BE2C (cell line): ENCODE data around the gene FNDC4.

Source experiments
- DNase-seq: peaks from one replicate; pipeline ENCODE4 v3.0.0-alpha.2; 2020
- H3K27me3 ChIP-seq: fragments of 250-450 bp; sonication (Bioruptor Pico); 2 replicates; pipeline ENCODE4 v1.5.1; 2020; ENCODE audit warnings: mild to moderate bottlenecking
- H3K36me3 ChIP-seq: fragments of 250-450 bp; sonication (Bioruptor Pico); 2 replicates; pipeline ENCODE4 v1.5.1; 2020; ENCODE audit warnings: mild to moderate bottlenecking
- H3K4me1 ChIP-seq: fragments of 250-450 bp; sonication (Bioruptor Pico); 2 replicates; pipeline ENCODE4 v1.5.1; 2020
- H3K4me3 ChIP-seq: 2 replicates; pipeline ENCODE4 v1.5.1; 2011; ENCODE audit warnings: low read depth, low read length
- H3K9me3 ChIP-seq: fragments of 250-450 bp; sonication (Bioruptor Pico); 2 replicates; pipeline ENCODE4 v1.5.1; 2020
- TF ChIP-seq, protein P1 (sequence below): IDR thresholded peaks from 2 replicates; pipeline ENCODE4 v1.5.1; 2012; ENCODE audit warnings: mild to moderate bottlenecking, low read depth, low read length

The FNDC4 gene

DNA sequence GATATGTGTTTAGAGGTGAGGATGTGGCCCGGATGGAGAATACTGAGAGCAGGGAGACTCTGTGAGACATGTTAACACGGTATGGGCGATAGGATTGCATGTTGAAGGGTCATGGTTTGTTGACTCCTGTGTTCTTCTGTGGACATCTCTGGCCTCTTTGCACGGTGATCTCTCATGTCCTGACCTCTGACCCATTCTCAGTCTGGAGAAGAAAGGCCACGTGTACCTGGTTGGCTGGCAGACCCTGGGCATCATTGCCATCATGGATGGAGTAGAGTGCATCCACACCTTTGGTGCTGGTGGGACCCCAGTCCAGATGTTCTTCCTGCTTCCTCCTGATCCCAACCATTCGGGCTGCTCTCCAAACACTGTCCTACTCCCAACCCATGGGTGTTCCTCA, 11.6 kb upstream of the FNDC4 start:
- Histone ChIP-seq H3K4me1 (no peaks in the 10 kb centered on the region), H3K36me3 (no peaks in the 10 kb centered on the region), H3K27me3 (peaks cover 7% of the 10 kb centered on the region; the same call in 1 of the 2 replicates), H3K4me3 (no peak overlapping the region), H3K9me3 (no peaks in the 10 kb centered on the region)
- no peak for DNase-seq
- TF ChIP-seq, protein P1, sequence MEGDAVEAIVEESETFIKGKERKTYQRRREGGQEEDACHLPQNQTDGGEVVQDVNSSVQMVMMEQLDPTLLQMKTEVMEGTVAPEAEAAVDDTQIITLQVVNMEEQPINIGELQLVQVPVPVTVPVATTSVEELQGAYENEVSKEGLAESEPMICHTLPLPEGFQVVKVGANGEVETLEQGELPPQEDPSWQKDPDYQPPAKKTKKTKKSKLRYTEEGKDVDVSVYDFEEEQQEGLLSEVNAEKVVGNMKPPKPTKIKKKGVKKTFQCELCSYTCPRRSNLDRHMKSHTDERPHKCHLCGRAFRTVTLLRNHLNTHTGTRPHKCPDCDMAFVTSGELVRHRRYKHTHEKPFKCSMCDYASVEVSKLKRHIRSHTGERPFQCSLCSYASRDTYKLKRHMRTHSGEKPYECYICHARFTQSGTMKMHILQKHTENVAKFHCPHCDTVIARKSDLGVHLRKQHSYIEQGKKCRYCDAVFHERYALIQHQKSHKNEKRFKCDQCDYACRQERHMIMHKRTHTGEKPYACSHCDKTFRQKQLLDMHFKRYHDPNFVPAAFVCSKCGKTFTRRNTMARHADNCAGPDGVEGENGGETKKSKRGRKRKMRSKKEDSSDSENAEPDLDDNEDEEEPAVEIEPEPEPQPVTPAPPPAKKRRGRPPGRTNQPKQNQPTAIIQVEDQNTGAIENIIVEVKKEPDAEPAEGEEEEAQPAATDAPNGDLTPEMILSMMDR: no peak

GRCh38 chr2:27502142-27502541, 7.1 kb upstream of the FNDC4 start:
- TF ChIP-seq, protein P1: no peak
- no peaks in the 10 kb centered on the region for H3K36me3 ChIP-seq
- H3K4me3 ChIP-seq: no peak overlapping the region
- H3K27me3 ChIP-seq: peaks cover 22% of the 10 kb centered on the region
- no peaks in the 10 kb centered on the region for H3K4me1 ChIP-seq
- no peaks in the 10 kb centered on the region for H3K9me3 ChIP-seq
- no peak for DNase-seq

- peaks cover 30% of the 10 kb centered on the region for H3K27me3 ChIP-seq
- no peaks in the 10 kb centered on the region for H3K9me3 ChIP-seq
- H3K36me3 ChIP-seq: no peaks in the 10 kb centered on the region
- DNase-seq: peak; percentile 17
- no peak overlapping the region for H3K4me3 ChIP-seq
- no peaks in the 10 kb centered on the region for H3K4me1 ChIP-seq
- TF ChIP-seq, protein P1: no peak
Observed at GRCh38 chr2:27501042-27501441, 6.0 kb upstream of the FNDC4 start.

DNA sequence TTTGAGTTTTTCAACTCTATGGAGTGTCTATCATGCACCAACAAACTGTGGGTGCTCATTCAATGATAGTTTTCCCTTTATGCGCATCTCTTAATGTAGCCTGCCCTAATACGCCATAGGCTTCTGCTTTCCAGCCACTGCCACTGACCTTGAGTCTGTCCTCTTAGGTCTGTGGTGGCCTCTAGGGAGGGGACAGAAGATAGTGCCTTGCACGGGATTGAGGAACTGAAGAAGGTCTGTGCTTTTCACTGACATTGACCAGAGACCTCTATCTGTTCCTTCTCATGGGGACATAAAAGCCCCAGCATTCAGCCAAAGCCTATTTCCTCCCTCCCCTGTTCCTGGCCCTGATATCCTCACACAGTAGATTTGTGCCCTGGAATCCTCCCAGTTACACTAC, 4.0 kb upstream of the FNDC4 start:
- peaks cover 51% of the 10 kb centered on the region for H3K27me3 ChIP-seq
- no peak overlapping the region for H3K4me3 ChIP-seq
- no peak for DNase-seq
- no peaks in the 10 kb centered on the region for H3K4me1 ChIP-seq
- TF ChIP-seq, protein P1: no peak
- no peaks in the 10 kb centered on the region for H3K9me3 ChIP-seq
- H3K36me3 ChIP-seq: no peaks in the 10 kb centered on the region

DNA sequence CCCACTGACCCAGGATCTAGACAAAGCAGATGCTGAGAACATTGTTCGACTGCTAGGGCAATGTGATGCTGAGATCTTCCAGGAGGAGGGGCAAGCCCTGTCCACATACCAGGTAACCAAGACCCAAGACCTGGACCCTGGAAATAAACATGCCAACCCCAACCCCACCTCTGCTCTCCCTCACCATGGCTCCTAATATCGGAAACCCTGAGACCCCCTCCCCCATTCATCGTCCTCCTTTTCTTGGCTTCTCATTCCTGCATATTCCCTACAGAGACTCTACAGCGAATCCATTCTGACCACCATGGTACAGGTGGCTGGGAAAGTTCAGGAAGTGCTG, 2.3 kb upstream of the FNDC4 start:
- Histone ChIP-seq H3K9me3 (no peaks in the 10 kb centered on the region), H3K4me3 (no peak overlapping the region), H3K36me3 (no peaks in the 10 kb centered on the region), H3K4me1 (no peaks in the 10 kb centered on the region), H3K27me3 (peaks cover 51% of the 10 kb centered on the region)
- DNase-seq: no peak
- TF ChIP-seq, protein P1: no peak

DNA sequence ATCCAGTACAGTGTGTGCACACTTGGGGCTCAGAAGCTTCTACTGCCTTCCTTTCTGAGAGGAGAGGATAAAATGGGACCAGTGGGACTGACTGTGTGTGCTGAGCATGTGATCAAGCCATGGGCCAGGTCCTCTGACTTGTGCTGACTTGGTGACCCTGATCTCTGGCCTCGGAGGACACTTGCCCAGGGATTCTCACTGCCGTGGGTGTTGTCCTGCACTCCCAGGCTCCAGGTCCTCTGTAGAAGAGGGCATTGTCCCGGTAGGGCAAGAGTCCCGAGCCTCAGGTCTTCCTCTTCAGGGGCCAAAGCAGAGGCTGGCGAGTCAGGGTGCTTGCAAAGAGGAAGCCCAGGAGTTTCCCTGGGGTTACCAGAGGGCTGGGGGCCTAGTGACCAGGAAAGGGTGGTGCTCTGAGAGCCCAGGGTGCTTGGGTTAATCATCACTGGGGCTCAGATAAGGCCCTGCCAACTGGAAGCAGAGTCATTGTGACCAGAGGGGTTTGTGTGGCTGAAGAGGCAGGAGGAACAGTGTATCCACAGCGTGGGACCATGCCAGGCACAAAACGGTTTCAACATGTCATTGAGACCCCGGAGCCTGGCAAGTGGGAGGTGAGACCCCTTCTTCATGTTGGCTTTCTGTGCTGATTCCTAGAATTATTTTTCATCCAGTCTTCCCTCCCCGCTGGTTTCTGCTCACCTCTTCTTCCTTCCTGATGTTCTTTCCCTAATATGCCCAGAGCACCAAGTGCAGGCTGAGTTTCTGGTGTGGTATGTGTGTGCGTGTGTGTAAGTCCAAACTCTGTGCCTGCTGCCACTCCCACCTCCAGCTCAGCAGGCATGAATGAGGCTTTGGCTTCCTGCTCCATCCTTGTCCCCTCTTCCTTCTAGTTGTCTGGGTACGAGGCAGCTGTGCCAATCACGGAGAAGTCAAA, 1.6 kb upstream of the FNDC4 start, which contains the start of gene GCKR:
TSS of gene GCKR (plus strand) at position 483 of the 931 bp plus-strand sequence. CDS start at position 549, 66 bp downstream.
- no peaks in the 10 kb centered on the region for H3K9me3 ChIP-seq
- no peak for DNase-seq
- H3K4me1 ChIP-seq: no peaks in the 10 kb centered on the region
- H3K4me3 ChIP-seq: no peak within 1 kb of the TSS
- peaks cover 51% of the 10 kb centered on the region for H3K27me3 ChIP-seq
- TF ChIP-seq, protein P1: no peak
- no peaks in the 10 kb centered on the region for H3K36me3 ChIP-seq
